GM12864 (cell line): ENCODE results near the gene ZNF683.

ENCODE experiments used
- DNase-seq: peaks from one replicate; pipeline ENCODE4 v3.0.0-alpha.2; 2011; ENCODE audit warnings: low read depth
- H3K4me3 ChIP-seq: 2 replicates; pipeline ENCODE4 v1.5.1; 2011; ENCODE audit warnings: mild to moderate bottlenecking, low read depth, low read length, control low read depth
- TF ChIP-seq, protein P1 (sequence below): IDR thresholded peaks from 2 replicates; pipeline ENCODE4 v1.5.1; 2011; ENCODE audit warnings: low read depth, mild to moderate bottlenecking, moderate library complexity, low read length, control low read depth, inconsistent platforms; ENCODE audit errors: missing control alignments

ZNF683 gene

DNA sequence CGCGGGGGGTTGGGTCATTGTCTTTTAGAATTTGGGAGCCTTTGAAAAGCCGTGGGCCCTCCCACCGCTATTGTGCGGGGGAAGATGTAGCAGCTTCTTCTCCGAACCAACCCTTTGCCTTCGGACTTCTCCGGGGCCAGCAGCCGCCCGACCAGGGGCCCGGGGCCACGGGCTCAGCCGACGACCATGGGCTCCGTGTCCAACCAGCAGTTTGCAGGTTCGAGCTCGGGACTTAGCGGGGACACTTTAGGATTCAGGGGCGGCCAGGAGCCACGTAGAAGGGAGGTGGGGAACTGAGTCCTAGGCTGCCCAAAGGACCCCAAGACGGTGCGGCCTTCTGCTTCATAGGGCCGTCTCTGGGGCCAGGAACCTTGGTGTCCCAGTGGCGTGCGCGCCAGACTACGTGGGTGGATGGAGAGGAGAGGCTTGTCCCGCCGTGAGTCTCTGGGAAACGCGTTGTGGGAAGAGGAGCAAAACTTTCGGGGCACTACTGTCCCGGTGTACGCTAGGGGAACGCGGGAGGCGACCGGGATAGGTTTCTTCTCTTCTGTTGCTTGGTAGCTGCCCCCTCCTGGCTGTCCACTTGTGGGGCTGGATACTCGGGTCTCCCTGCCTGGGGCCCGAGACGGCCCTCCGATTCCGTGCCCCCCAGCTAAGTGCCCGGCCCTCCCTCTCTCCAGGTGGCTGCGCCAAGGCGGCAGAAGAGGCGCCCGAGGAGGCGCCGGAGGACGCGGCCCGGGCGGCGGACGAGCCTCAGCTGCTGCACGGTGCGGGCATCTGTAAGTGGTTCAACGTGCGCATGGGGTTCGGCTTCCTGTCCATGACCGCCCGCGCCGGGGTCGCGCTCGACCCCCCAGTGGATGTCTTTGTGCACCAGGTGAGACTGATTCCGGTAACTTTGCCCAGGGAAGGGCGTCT is 38.4 kb upstream of the ZNF683 start, which contains the start of gene LIN28A:
TSS of gene LIN28A (plus strand) at position 112 of the 918 bp plus-strand sequence. CDS start at position 187, 75 bp downstream.
- no peak for DNase-seq
- TF ChIP-seq, protein P1, sequence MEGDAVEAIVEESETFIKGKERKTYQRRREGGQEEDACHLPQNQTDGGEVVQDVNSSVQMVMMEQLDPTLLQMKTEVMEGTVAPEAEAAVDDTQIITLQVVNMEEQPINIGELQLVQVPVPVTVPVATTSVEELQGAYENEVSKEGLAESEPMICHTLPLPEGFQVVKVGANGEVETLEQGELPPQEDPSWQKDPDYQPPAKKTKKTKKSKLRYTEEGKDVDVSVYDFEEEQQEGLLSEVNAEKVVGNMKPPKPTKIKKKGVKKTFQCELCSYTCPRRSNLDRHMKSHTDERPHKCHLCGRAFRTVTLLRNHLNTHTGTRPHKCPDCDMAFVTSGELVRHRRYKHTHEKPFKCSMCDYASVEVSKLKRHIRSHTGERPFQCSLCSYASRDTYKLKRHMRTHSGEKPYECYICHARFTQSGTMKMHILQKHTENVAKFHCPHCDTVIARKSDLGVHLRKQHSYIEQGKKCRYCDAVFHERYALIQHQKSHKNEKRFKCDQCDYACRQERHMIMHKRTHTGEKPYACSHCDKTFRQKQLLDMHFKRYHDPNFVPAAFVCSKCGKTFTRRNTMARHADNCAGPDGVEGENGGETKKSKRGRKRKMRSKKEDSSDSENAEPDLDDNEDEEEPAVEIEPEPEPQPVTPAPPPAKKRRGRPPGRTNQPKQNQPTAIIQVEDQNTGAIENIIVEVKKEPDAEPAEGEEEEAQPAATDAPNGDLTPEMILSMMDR = no peak
- H3K4me3 ChIP-seq = no peak within 1 kb of the TSS

DNA sequence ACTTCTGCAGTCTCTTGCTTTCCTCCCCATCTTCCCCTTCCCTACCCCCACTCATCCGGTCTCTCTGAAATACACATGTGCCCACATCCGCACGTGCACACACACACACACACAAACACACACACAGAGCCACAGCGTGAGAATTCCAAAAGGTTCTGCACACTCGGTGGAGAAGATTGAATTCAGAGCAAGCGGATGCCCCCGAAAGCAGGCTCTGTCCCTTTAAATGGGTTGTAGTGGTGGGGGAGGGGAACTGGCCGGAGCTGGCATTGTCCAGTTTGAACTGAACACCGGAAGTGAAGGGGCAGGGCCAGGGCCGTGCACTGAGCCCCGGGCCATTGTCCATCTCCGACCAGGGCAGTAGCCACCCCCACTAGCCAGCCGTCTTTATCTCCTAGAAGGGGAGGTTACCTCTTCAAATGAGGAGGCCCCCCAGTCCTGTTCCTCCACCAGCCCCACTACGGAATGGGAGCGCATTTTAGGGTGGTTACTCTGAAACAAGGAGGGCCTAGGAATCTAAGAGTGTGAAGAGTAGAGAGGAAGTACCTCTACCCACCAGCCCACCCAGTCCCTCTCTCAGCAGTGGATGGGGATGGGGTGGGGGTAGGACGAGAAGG is 36.7 kb upstream of the ZNF683 start:
- H3K4me3 ChIP-seq = no peak overlapping the region
- DNase-seq = no peak
- TF ChIP-seq, protein P1 = no peak

DNA sequence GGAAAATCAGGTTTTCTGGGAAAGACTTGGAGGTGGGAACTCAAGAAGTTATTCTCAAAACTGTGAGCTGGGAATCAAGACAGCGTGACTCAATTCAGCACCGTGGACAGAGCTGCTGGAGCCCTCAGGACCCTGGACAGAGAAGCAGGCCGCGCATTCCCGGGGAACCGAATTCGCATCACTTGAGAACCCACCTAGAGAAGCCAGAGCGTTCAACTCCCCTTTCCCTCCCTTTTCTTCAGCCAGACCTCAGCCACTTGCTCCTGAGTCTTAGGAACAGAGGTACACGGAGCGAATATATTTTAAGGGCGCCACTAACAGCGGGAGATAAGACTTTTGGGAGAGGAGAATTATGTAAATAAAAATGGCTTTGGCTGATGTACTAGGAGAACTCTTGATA is 36.1 kb upstream of the ZNF683 start:
- H3K4me3 ChIP-seq = no peak overlapping the region
- no peak for DNase-seq
- TF ChIP-seq, protein P1 = no peak

DNA sequence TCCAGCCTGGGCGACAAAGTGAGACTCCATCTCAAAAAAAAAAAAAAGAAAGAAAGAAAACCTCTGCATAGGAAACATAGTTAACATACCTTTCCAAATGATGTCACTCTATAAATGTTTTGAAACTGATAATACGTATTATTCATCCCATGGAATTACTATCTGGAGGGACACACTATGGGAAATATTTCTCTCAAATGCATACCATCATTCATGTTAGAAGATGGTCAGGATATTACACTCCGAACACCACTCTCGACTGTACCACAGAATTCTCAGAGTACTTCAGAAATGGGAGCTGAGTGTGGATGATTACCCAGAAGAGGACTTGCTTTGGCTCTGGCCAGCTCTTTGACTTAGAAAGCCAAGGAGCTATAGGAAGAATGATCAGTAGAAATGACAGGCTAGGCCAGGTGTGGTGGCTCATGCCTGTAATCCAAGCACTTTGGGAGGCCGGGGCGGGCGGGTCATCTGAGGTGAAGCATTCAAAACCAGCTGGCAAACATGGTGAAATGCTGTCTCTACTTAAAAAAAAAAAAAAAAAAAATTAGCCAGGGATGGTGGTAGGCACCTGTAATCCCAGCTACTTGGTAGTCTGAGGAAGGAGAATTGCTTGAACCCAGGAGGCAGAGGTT is 32.8 kb upstream of the ZNF683 start:
- DNase-seq = no peak
- no peak overlapping the region for H3K4me3 ChIP-seq
- TF ChIP-seq, protein P1 = no peak

DNA sequence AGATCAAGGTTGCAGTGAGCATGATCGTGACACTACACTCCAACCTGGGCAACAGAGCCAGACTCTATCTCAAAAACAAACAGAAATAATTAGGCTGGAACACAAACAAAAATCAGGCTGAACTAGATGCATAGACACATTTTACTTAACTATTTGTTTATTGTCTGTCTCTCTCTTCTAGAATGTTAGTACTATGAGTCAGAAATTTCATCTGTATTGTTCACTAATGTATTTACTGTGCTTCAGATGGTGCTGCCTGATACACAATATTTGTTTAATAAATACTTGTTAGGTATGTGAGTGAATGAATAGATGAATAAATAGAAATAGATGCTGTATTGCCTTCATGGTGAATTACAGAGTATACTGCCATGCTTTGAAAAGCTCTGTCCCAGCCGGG is 32.1 kb upstream of the ZNF683 start:
- DNase-seq = no peak
- H3K4me3 ChIP-seq = no peak overlapping the region
- TF ChIP-seq, protein P1 = no peak

DNA sequence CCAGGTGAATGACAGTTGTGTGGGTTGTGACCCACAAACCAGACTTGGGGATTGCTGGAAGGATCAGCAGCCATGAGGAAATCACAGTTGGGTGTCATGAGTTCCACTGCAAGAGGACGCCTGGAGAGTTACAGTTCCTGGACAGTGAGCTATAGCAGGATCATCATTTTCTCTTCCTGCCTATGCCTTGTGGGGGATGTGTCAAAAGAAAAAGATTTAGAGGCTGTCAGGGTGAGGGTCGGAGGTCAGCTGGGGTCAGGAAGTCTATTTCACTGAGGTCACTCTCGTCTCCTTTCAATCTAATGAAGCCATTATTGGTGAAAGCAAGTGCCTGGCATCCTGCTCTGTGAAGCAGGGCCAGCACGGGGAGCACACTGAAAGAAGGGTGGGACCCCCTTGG is 31.1 kb upstream of the ZNF683 start:
- TF ChIP-seq, protein P1 = no peak
- no peak for DNase-seq
- no peak overlapping the region for H3K4me3 ChIP-seq
